Muscle layer of duodenum (tissue), 2 donors: ENCODE measurements around the gene TAAR9.

Source experiments
- H3K27ac ChIP-seq: one replicate; pipeline ENCODE4 v1.7.0; 2013; ENCODE audit warnings: mild to moderate bottlenecking, low read length
- H3K27me3 ChIP-seq: one replicate; pipeline ENCODE4 v1.7.0; 2013; ENCODE audit warnings: low read depth, mild to moderate bottlenecking, control low read depth, low read length
- H3K36me3 ChIP-seq, 2 donors: one replicate each; pipeline ENCODE4 v1.7.0; 2013; ENCODE audit warnings: low read length in 2 of 2, control low read depth in 1 of 2, mild to moderate bottlenecking in 1 of 2; ENCODE audit not compliant: insufficient read depth in 2 of 2, control insufficient read depth in 1 of 2
- H3K4me1 ChIP-seq, 2 donors: one replicate each; pipeline ENCODE4 v1.7.0; 2013; ENCODE audit warnings: low read length in 2 of 2, mild to moderate bottlenecking in 2 of 2, control low read depth in 1 of 2, moderate library complexity in 1 of 2; ENCODE audit not compliant: insufficient read depth in 2 of 2, control insufficient read depth in 1 of 2
- H3K4me3 ChIP-seq, 2 donors: one replicate each; pipeline ENCODE4 v1.7.0; 2013; ENCODE audit warnings: low read length in 2 of 2, low read depth in 1 of 2, mild to moderate bottlenecking in 1 of 2
- H3K9me3 ChIP-seq, 2 donors: one replicate each; pipeline ENCODE4 v1.7.0; 2013; ENCODE audit warnings: low read length in 2 of 2, control low read depth in 1 of 2, mild to moderate bottlenecking in 1 of 2; ENCODE audit not compliant: control insufficient read depth in 1 of 2
- donor health status: healthy.

The TAAR9 gene

DNA sequence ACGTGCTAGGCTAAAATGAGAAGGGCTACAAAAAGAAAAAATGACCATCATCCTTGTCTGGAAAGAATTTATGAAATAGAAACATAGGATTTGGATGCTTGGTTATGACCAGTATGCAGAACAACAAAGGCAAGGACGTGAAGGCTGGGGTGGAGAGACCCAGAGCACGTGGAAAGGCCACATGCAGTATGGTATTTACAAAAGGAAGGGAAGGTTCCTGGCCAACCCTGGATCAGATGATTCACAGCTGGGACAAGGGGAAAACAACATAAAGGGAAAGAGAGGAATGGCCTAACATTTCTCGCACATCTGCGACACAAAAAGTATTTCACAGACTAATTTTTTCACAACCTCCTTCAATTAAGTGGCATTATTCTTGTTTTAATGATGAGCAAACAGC lies 33.3 kb upstream of the TAAR9 start:
- Histone ChIP-seq H3K4me3 (no peak overlapping the region), H3K27me3 (no peaks in the 10 kb centered on the region), H3K27ac (no peak overlapping the region), H3K36me3 (peaks cover 8 to 14% of the 10 kb centered on the region in 2 donors), H3K4me1 (peaks cover 3 to 24% of the 10 kb centered on the region in 2 donors), H3K9me3 (no peaks in the 10 kb centered on the region)

GRCh38 chr6:132505158-132505557 lies 32.9 kb upstream of the TAAR9 start:
- peaks cover 8 to 14% of the 10 kb centered on the region in 2 donors for H3K36me3 ChIP-seq
- peaks cover 3 to 24% of the 10 kb centered on the region in 2 donors for H3K4me1 ChIP-seq
- H3K27me3 ChIP-seq: no peaks in the 10 kb centered on the region
- no peaks in the 10 kb centered on the region for H3K9me3 ChIP-seq
- no peak overlapping the region for H3K27ac ChIP-seq
- no peak overlapping the region for H3K4me3 ChIP-seq

DNA sequence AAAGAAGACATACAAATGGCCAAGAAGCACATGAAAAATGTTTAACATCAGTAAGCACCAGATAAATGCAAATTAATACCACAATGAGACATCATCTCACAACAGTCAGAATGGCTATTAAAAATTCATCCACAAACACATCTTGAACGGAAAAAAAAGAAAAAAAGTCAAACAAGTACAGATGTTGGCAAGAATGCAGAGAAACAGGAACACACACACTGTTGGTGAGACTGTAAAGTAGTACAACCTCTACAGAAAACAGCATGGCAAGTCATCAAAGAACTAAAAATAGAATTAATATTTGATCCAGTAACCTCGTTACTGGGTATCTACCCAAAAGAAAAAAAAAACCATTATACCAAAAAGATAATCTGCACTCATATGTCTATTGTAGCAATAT lies 31.6 kb upstream of the TAAR9 start:
- Histone ChIP-seq H3K36me3 (peaks cover 7 to 8% of the 10 kb centered on the region in 2 donors), H3K27ac (no peak overlapping the region), H3K4me1 (peaks cover 12 to 35% of the 10 kb centered on the region in 2 donors), H3K27me3 (no peaks in the 10 kb centered on the region), H3K4me3 (no peak overlapping the region), H3K9me3 (no peaks in the 10 kb centered on the region)

GRCh38 chr6:132506869-132507808 lies 30.9 kb upstream of the TAAR9 start:
- Histone ChIP-seq H3K27ac (no peak overlapping the region), H3K9me3 (no peaks in the 10 kb centered on the region), H3K4me1 (peaks cover 12 to 36% of the 10 kb centered on the region in 2 donors), H3K4me3 (no peak overlapping the region), H3K27me3 (no peaks in the 10 kb centered on the region), H3K36me3 (peaks cover under 1% of the 10 kb centered on the region in 2 donors)

DNA sequence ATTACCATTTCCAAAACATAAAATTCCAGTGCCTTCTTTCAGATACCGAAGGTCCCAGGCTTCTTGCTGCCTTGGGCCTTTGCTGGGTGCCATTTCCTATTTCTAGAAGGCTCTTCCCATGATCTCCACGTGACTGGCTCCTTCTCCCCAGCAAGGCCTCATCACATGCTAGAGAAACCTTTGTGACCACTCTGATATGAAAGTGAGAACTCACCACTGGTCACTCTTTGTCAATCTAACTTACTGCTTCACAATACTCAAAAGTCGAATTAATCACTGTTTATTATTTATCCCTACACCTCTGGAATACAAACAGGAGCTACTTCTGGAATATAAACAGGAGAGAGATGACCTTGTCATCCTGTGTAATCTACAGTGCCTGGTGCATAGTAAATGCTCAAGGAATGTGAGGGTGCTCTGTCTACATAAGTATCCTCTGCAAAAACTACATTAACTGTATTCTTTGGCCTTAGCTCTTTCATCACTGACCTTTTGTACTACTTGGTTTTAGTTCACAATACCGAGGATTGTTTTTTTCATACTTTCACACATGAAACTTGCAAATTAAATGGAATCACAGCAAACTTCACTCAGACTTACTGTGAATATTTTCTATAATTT lies 26.8 kb upstream of the TAAR9 start:
- H3K27ac ChIP-seq: peak overlapping the region; percentile 17

DNA sequence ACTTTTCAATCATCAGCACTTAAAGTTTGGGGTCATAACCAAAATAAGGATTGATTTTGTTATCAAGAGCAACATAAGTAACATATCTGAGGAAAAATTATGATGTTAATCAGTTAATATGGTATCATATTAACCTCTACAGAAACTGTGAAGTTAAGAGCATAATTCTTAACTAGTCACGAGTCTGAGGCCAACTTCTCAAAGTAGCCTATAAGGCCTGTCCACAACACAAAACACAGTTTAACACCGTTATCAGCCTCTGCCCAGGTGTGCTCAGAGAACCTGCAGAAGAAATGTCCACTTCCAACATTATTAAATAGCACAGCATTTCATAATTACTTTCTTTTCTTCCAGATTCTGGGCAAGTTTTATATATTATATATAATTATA lies 26.3 kb upstream of the TAAR9 start:
- Histone ChIP-seq H3K27ac (peak overlapping the region; percentile 17), H3K27me3 (no peaks in the 10 kb centered on the region), H3K4me1 (peaks cover 9 to 17% of the 10 kb centered on the region in 2 donors), H3K9me3 (no peaks in the 10 kb centered on the region), H3K36me3 (no peaks in the 10 kb centered on the region), H3K4me3 (peak overlapping the region; percentile 95 to 99)

More for the DNA sequence above, 26.8 kb upstream of the TAAR9 start:
- no peaks in the 10 kb centered on the region for H3K9me3 ChIP-seq
- no peaks in the 10 kb centered on the region for H3K36me3 ChIP-seq
- peak overlapping the region; percentile 29 to 95 for H3K4me3 ChIP-seq
- no peaks in the 10 kb centered on the region for H3K27me3 ChIP-seq
- H3K4me1 ChIP-seq: peaks cover 9 to 17% of the 10 kb centered on the region in 2 donors

GRCh38 chr6:132512342-132512637 lies 25.8 kb upstream of the TAAR9 start:
- Histone ChIP-seq H3K4me3 (peak overlapping the region; percentile 95 to 99), H3K36me3 (no peaks in the 10 kb centered on the region), H3K4me1 (peaks cover 9 to 17% of the 10 kb centered on the region in 2 donors), H3K9me3 (no peaks in the 10 kb centered on the region), H3K27ac (peak overlapping the region; percentile 54), H3K27me3 (no peaks in the 10 kb centered on the region)

DNA sequence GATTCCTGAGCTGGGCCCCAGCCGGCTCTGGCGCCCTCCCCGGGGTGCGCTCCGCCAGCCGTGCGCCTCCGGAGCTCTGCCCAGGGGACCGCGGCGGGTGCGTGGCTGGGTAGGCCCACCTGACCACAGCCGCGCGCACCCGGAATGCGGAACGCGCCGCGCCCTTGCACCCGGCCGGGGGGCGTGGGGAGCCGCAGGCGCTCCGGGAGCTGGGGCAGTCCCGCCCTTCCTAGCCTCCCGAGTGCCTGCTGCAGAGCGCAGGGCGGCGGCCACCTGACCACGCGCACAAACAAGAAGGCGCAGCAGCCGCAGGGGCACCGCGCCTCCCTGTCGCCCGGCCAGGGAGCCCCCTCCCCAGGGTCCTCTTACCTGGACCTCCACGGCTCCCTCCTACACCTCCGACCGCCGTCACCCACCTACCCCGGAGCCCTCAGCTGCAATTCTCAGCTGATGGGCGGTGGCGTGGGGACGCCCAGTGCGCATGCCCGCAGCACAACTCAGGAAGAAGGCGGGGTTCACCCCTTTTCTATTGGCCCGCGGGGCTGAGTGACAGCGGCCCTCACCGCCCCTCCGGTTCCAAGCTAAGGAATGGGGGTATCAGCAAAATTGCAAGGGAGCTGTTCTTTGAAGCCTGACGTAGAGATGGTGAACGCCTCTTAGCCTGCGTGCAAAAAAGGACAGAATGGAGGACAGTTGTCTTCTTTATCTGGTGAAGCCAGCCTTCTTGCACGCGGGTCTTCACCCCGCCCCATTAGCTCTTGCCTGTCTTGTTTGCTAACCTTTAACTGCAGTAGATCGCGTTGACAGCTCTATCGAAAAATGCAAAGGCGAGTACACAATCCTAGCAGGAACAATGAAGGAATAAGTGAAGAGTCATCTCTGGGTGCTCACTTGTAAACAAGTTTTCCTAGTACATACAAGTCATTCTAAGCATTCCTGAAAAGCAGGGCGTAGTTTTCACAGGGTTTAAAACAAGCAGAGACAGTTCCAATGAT lies 25.1 kb upstream of the TAAR9 start, which contains the start of gene STX7:
TSS of gene STX7 (minus strand) at position 479 of the 995 bp plus-strand sequence. CDS start 9,586 bp downstream, outside the sequence.
- Histone ChIP-seq H3K4me1 (peaks cover 9 to 16% of the 10 kb centered on the region in 2 donors), H3K9me3 (no peaks in the 10 kb centered on the region), H3K27ac (peak within 1 kb of the TSS; percentile 71), H3K27me3 (no peaks in the 10 kb centered on the region), H3K4me3 (peak within 1 kb of the TSS; percentile 95 to 99), H3K36me3 (no peaks in the 10 kb centered on the region)

DNA sequence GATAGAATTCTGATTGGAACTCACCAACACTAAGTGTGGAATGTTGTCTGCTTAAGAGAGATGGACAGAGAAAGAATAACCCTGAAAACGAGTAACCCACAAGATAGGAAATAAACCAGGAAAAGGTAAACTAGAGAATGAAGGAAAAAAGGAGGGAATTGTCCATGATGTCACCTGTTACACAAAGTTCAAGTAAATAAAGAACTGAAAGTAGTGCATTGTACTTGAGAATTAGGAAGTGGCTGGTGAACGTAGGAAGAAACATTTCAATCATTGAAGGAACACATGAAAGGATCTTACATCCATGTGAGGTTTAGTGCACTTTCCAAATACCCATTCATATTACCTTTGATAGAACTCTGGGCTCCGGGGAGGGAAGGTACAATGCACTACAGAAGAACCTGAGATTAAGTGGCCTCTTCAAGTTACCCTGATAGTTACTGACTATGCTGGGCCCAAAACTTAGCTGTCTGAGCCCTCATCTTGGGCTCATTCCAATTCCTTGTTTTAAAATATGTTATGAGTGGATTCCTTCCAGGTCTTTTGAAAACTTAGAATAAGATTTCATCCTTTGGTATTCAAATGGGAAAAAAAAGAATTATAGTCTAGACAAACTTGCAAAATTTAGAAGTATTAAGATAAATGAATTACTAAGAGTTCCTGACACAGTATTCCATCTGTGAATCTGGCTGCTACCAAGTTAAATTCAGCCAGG lies 24.1 kb upstream of the TAAR9 start:
- H3K4me3 ChIP-seq: peak overlapping the region; percentile 95 to 99
- H3K27me3 ChIP-seq: no peaks in the 10 kb centered on the region
- H3K4me1 ChIP-seq: peaks cover 9 to 11% of the 10 kb centered on the region in 2 donors
- H3K9me3 ChIP-seq: no peaks in the 10 kb centered on the region
- peak overlapping the region; percentile 71 for H3K27ac ChIP-seq
- no peaks in the 10 kb centered on the region for H3K36me3 ChIP-seq

DNA sequence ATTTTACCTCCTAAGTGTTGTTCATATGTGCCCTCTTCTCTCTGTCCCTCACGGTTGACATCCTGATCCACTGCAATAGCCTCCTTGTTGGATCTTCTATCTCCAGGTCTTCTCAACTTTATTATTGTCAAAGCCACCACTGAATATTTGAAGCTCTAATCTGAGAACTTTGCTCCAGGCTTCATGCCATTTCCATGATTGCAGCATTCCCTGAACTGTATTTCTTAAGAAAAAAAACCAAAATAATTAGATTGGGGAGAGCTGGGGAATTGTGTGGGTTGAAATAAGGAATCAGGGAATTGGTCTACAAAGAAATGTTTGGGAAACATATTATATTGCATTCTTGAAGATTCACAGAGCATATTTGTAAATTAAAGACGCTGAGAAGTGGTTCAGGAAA lies 22.7 kb upstream of the TAAR9 start:
- no peaks in the 10 kb centered on the region for H3K9me3 ChIP-seq
- no peaks in the 10 kb centered on the region for H3K27me3 ChIP-seq
- H3K4me3 ChIP-seq: no peak overlapping the region
- H3K27ac ChIP-seq: no peak overlapping the region
- peaks cover 9 to 11% of the 10 kb centered on the region in 2 donors for H3K4me1 ChIP-seq
- no peaks in the 10 kb centered on the region for H3K36me3 ChIP-seq
